Epithelial cell of prostate (primary cell): ENCODE measurements around the gene CEP170.
A peak's percentile ranks its signal among the peaks of the same experiment; 100 is the strongest.

Source experiments
- DNase-seq: peaks from one replicate; pipeline ENCODE4 v3.0.0-alpha.2; 2011; ENCODE audit warnings: low read depth, low spot score
- H3K27ac ChIP-seq: fragments of 450-650 bp; 2 replicates; pipeline ENCODE4 v1.5.1; 2017; ENCODE audit warnings: mild to moderate bottlenecking

Gene CEP170

DNA sequence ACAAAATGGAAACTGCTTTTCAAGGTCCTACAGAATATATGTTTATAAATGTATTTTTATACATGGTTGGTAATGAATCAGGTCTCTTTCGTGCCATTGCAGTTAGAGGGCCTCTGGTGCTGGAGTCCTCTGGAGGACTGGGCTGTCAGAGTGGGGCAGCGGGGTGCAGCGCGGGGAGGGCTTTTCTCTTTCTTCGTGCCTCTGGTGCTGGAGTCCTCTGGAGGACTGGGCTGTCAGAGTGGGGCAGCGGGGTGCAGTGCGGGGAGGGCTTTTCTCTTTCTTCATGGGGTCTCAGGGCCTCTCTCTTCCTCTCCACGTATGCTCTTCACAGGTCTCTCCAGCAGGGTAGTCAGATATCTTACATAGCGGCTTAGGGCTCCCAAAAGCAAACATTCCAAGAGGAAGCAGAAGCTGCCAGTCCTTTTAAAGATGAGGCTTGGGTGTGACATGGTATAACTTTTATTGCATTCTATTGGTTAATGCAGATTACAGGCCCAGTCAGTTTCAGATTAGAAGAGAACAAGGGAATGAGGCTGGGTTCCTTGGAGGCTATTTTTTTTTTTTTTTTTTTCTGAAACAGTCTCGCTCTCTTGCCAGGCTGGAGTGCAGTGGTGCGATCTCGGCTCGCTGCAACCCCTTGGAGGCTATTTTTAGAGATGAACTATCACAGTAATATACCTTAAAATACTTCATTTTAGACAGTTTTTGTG is 13.8 kb upstream of the CEP170 start:
- peak overlapping the region; percentile 91 for H3K27ac ChIP-seq
- no peak for DNase-seq

DNA sequence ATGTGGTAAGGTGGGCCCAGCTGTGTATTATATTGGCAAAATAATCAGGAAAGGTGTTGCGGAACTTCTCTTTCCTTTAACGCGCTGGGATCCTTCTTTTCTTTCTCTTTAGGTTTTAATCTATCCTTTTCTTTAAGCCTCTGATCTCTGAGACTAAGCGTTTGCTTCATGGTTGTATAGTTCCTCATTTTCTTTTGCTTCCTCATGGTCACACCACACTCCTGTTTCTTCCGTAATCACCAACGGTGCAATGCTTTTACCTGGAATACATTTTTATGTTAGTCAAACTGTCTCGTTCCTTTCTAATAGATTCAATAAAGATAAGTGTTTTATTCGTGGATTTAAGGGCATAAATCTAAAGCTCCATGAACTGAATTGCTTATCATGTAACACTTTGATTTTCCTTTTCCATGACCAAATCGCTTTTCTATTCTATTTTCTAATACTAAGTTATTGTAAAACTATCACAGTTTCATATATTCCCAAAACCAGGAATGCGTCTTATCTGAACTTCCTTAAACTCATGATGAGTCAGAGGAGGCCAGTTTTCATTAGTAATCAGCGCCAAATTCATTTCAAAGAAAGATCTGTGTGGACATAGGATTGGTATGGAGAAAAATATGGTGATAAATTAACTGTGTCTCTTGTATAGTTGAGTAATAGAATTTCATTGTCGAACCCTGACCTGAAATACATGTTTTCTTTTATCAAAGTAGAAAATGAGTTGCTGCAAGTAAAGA is 13.0 kb upstream of the CEP170 start:
- peak; percentile 44 for DNase-seq
- peak overlapping the region; percentile 91 for H3K27ac ChIP-seq

DNA sequence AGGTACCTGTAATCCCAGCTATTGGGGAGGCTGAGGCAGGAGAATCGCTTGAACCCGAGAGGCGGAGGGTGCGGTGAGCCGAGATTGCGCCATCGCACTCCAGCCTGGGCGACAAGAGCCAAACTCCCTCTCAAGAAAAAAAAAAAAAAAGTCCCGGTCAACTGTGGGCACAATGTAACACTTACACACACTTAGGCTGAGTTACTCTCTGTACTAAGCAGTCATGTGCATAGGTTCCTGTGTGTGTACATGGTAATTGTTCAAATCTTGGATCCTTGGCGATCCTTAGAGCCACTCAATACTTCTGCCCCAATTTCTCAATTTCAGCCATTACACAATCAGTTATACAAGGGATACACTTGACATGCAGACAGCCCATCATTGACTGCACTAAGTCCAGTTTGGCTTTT is 12.4 kb upstream of the CEP170 start:
- no peak for DNase-seq
- peak overlapping the region; percentile 91 for H3K27ac ChIP-seq

DNA sequence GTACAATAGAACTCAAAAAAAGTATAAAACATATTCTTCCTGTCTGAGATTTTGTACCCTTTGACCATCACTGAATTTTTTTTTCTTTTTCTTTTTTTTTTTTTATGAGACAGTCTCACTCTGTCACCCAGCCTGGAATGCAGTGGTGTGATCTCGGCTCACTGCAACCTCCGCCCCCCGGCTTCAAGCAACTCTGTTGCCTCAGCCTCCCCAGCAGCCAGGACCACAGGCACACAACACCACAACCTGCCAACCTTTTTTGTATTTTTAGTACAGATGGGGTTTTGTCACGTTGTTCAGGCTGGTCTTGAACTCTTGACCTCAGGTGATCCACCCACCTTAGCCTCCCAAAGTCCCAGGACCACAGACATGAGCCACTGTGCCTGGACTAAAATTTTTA is 11.2 kb upstream of the CEP170 start:
- H3K27ac ChIP-seq = peak overlapping the region; percentile 91
- DNase-seq = no peak

DNA sequence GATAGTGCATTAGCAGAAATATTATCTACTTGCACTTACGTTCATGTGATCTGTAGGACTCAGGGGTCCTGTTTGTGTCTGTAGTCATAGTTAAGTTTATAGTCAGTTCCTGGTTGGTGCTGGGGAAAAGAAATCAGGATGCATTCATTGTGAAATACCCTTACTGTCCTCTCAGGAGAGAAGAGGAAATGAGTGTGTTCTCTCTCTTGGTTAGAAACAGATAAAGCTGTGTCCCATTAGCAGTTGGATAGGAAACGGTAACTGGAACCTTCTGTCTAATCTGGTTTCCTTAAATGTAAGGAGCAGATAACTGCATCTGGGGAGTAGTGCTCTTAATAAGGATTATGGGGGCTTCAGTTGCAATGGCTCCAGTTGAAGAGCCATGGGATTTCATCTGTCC is 9.6 kb upstream of the CEP170 start:
- H3K27ac ChIP-seq = peak overlapping the region; percentile 91
- no peak for DNase-seq

DNA sequence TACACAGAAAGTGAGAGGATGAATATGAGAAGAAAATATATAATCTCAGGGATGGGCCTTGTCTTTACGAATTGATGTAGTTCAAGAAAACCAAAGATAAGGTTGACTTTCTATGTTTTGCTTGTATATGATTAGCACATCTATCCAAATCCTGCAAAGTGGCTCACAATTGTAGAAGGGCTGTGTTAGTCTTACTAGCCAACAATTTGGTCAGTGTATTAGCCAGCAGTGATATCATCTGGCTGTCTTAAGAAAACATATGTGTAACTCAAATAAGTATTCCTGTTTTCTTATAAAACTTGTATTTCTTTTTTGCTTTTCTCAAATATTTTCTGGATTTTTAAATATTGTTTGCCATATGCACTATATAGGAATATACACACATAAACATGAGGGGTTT is 6.3 kb upstream of the CEP170 start:
- DNase-seq = no peak
- no peak overlapping the region for H3K27ac ChIP-seq

DNA sequence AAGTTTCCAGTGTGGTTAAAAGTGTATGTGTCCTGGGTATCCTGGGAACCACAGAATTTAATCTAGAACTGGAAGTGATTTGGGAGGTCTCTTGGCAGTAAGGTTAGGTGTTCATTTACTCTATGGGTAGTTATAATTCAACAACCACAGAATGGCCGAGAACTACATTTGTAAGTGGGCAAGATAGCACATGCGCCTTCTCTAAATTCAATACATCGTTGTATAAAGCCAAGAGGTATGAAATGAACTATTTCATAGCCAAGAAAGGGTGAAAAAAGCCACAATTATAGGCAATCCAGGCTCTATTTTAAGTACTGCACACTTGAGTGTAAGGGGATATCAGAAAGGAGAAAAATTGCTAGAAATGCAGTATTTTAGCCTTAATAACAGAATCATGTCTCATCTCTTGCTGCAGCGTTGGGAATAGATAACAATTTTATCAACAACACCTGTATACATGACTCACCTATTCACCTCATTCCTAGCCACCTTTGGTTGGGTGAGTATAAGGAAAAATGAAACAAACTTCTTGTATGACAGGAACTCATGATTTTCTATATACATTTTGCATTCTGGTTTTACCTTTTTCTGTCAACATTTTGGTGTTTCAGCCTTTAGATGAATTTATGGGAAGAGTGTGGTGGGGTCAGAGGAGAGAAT is 5.3 kb upstream of the CEP170 start:
- no peak for DNase-seq
- H3K27ac ChIP-seq = peak overlapping the region; percentile 47

DNA sequence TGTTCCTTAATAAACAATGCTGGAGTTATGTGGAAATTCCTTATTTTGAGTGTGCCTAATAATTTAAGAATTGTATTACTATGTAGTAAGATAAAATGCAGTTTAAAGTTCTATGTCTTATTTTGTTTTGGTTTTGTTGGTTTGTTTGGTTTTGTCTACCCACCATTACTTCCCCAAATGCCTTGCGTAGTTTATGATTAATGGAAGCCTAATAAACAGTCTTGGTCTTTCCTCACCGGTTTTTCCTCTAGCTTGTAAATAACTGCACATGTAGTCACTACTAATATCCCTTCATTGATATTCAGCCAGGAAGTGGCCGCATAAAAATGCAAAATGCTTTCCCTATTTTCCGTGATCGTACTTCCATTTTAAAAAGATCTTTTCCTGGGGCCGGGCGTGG is 3.6 kb upstream of the CEP170 start:
- no peak for DNase-seq
- no peak overlapping the region for H3K27ac ChIP-seq

DNA sequence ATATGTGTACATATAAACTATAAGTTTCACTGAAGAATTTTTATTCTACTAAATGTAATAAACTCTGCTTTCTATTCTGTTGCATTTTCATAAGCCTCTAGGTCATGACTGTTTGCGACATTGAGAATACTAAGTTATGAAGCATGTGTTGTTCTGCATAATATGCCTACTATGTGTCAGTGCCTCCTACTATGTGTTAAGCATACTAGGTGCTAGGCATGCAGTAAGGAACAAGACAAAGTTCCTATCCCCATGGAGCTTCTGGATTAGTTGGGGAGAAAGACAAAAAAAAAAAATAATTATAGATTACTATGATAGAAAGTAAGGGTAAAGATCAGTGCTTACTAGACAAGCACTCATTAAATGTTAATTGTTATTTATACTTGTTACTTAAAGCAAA is 2.1 kb upstream of the CEP170 start:
- DNase-seq = no peak
- H3K27ac ChIP-seq = peak overlapping the region; percentile 89

DNA sequence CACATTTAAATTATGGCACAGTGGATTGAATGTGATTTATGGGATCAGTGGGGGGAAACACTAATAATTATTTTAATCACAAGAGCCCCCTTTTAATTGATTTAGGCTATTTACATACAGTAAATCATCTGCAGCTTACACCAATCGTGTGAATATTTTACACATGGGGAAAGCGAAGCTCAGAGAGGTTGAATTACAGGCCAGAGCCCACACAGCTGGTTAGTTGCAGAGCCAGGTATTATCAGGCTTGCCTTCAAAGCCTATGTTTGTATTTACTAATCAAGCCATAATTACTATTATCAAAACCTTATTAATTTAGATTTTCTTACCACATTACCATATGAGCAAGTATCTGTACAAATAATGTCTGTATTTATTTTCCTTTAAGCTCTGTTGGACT is 1.5 kb upstream of the CEP170 start:
- DNase-seq = no peak
- peak overlapping the region; percentile 89 for H3K27ac ChIP-seq

DNA sequence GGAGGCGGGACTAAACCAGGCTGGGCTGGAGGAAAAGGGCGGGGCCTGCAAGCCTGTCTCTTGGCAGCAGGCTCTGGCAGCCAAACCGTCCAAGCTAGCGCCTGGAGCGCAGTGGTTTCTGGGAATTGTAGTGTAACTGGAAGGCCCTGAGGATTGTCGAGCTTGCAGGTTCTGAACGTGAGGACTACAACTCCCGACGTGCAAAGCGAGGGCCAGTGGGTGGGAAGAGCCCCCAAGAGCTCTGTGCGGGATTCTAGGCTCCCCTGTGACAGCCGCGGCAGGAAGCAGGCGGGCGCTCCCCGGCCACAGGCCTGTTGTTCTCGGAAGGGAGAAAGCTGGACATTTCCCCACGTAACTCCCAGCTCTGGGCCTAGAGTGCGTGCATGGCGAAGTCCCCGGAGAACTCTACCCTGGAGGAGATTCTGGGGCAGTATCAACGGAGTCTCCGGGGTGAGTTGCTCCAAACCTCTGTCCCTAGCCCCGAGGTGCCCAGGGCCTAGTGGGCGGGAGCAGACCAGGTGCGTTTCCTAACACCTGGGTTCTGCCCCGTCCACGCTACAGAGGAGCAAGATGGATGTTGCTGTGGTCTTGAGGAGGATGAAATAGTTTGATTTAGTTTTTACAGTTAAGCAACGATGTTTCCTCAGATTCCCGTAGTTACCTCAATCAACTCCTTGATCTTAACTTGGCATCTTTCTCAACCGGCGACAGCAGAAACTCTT is 871 bp upstream of the CEP170 start, which contains the start of gene SDCCAG8:
SDCCAG8 (plus strand) TSS at position 251 of the 722 bp plus-strand sequence; CDS start at position 384, 133 bp downstream.
- peak within 1 kb of the TSS; percentile 89 for H3K27ac ChIP-seq
- DNase-seq = peak; percentile 98

DNA sequence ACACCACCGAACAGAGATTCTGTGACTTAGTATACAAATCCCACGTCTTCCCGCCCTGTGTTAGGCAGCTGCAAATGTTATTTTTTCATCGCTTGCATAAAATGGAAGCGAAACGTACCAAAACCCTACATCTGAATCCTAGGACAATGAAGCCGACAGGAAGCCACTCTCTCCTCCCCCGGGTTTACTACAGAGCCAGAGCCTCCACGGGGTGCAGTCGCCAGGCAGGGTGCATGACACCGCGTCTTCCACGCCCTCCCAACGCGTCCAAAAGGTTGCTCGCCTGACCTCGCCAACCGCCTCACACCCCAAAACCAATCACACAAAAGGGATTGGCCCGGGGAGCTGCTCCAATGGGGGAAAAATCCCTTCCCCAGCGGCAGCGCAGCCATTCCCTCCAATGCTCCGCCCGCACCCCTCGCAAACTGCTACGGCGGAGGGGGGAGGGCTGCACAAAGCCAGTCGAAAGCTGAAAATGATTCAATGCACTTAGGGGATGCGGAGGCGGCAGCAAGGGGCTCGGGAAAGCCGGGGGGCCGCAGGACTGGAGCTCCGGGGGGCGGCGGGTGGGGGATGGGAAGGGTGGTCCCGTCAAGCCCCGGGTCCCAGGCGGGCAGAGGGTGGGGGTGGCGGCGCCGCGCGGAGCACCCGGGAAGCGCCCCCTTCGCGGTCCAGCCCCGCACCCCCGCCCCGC is 701 bp downstream of the CEP170 start:
- peak overlapping the region; percentile 89 for H3K27ac ChIP-seq
- no peak for DNase-seq

DNA sequence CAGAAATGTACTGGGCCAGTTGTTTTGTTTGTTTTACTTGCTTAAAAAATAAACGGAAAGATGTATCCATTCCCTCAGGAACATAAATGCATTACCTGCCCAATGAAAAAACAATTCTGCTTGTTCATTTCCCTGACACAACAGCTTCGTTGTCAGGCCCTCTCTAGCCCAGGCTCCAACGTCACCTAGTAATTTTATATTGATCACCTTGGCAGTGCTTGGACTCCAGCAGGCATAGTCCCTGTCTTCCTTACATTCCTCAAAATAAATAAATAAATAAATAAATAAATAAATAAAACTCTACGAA is 1.2 kb downstream of the CEP170 start:
- peak overlapping the region; percentile 89 for H3K27ac ChIP-seq
- DNase-seq = no peak

DNA sequence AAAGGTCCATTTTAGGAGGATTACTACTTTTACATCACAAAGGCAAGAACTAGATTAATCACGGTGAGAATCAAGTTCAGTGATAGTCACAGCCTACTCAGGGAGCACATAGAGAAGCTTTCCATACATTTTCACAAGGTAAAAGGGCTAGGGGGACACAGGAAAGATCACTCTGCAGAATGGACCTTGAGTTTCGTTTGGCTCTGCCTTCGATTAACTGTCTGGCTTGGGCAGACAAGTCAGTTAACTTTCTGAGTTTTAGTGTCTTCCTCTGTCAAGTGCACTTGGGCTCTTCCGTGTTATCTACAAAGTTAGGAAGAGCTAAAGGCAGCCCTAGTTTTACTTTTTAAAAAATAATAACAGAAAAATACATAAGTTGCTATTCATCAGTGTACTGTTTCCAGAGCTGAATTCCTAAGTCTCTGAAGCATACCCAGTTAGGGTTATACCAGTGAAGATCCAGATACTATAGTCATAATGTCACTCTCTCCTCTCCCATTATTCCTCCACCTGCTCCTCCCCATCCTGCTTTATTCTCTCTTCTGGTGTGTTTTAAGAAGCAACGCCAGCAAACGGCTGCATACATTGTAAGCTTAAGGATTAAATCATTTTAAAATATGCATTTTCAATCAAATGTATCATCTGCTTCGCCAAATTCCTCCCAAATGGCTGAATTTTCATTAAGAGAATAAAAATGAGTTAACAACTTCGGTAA is 1.7 kb downstream of the CEP170 start:
- no peak for DNase-seq

DNA sequence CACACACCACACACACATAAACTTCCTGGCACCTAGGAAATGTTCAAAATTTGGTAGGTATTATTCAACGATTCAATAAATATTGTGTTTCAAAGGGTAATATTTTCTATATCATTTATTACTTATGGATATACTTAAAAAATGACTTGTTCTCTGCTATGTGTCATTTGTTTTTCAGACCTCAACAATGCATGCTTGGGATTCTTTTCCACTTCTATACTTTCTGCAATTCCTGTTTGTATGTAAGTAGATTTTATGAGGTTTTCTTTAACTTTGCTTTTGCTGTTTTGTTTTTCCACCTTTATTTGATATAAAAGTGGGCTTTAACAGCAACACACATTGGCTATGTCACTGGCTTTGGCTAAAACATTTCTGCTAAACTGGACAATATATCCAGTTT is 3.5 kb downstream of the CEP170 start:
- H3K27ac ChIP-seq = no peak overlapping the region

More for the DNA sequence above, 1.7 kb downstream of the CEP170 start:
- H3K27ac ChIP-seq = peak overlapping the region; percentile 89

DNA sequence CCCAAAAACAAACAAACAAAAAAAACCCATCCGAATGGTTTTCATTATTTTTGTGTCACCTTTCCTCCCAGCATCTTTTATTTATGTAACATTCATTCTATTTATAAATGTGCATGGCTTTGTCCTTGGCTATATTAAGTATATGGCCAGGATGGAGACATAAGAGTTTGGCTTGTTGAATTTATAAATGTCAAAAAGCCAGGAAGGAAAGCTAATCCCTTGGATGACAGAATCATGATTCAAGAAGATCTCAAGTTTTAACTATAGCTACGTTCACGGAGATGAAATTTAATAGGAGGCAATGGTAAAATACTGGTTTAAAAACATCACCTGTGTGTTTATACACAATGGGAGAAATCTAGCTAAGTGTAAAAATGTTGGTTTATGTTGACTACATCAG is 5.0 kb downstream of the CEP170 start:
- no peak for DNase-seq
- H3K27ac ChIP-seq = no peak overlapping the region

More for the DNA sequence above, 3.5 kb downstream of the CEP170 start:
- DNase-seq = no peak

DNA sequence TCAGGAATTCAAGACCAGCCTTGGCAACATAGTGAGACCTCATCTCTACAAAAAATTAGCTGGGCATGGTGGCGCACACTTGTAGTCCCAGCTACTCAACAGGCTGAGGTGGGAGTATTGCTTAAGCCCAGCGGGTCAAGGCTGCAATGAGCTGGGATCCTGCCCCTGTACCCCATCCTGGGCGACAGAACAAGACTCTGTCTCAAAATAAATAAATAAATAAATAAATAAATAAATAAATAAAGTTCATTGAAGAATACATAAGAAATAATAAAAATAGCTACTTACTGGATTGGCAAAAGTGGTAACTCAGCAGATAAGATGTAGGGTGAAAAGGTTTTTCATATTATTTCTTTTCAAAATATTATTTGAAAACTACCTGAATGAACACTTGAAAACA is 5.9 kb downstream of the CEP170 start:
- no peak for DNase-seq
- H3K27ac ChIP-seq = no peak overlapping the region

DNA sequence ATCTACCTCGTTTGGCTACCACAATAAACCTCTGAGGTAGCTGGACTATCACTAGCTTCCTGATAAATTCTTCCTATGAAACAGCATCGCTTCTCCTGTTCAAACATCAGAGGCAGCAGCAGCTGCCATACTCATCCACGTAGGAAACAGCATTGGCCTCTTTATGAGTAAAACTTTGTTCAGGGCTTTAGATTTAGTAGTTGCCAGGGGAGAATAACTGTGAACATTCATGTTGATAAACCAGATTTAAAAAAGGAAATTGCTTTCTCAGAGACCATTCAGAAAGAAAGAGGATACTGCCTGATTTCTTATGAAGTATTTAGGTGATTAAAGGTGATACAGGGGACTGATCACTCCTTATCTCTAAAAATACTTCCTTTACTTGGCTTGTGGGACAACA is 7.2 kb downstream of the CEP170 start:
- H3K27ac ChIP-seq = no peak overlapping the region
- DNase-seq = no peak

DNA sequence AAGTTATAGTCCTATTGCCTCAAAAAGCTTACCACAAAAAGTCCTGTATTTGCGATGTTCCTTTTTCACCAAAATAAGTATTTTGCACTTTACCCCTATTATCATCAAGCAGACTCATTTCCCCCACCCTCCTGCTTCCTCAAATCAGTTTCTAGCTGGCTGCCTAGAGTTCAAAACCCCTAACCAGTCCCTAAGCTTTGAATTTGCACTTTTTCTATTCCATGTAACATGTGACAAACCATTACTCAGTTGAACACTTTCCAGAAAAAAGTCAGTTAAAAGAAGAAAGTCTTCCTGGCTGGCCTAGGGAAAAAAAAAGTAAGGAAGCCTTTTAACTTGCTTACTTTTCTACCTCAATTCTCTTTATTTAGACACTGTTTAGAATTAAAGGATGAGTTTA is 8.2 kb downstream of the CEP170 start:
- H3K27ac ChIP-seq = no peak overlapping the region
- no peak for DNase-seq

DNA sequence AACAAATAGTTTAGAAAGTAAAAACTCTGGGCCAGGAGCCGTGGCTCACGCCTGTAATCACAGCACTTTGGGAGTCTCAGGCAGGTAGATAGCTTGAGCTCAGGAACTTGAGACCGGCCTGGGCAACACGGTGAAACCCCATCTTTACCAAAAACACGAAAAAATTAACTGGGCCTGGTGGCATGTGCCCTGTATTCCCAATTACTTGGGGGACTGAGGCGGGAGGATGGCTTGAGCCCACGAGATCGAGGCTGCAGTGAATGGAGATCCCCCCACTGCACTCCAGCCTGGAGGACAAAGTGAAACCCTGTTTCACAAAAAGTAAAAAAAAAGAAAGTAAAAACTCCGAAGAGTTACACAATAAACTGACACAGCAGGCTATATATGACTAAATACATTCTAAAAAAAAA is 10.6 kb downstream of the CEP170 start:
- DNase-seq = no peak
- H3K27ac ChIP-seq = no peak overlapping the region
